DND-41 (cell line): ENCODE measurements around the gene RASSF10.

Experiments
- CTCF ChIP-seq: IDR thresholded peaks from 2 replicates; pipeline ENCODE4 v1.5.1; 2012; ENCODE audit warnings: borderline replicate concordance, low read length, moderate library complexity, mild to moderate bottlenecking; ENCODE audit not compliant: poor library complexity, severe bottlenecking; ENCODE audit errors: extremely low read depth
- EZH2 ChIP-seq: IDR thresholded peaks from 3 replicates; pipeline ENCODE4 v1.6.1; 2012; ENCODE audit warnings: borderline replicate concordance, low read depth, mild to moderate bottlenecking, moderate library complexity, low read length, inconsistent platforms; ENCODE audit not compliant: severe bottlenecking

GRCh38 chr11:12963051-12963450 lies 46.1 kb upstream of the RASSF10 start:
- TF ChIP-seq CTCF (no peak), EZH2 (no peak)
